ENCODE measurements around the gene PIN1. TPM values are rescaled to one million over a fixed set of nuclear protein-coding genes. Genes with fewer than 3 reads are reported as not detected.

Gene PIN1
- total and polyA plus RNA-seq, 2 of the 8 experiments (the other 6 are each of a cell fraction or from before 2014, with no cell fraction given) = 78.3 to 90.8 TPM

- no peak for TF ChIP-seq NANOG (IDR thresholded peaks at IDR 0.05; ENCODE audit: insufficient read depth, low read depth, low read length, poor library complexity, severe bottlenecking)
- TF ChIP-seq TAF1 (IDR thresholded peaks at IDR 0.05; ENCODE audit: low read depth, low read length) = peak; percentile 85
- no peak for TF ChIP-seq RXRA (IDR thresholded peaks at IDR 0.05; ENCODE audit: insufficient read depth, low read depth, low read length)
- TF ChIP-seq BRCA1 (IDR thresholded peaks at IDR 0.05; ENCODE audit: low read depth, low read length) = no peak
- TF ChIP-seq KDM4A (IDR thresholded peaks at IDR 0.05; ENCODE audit: low read depth, low read length, severe bottlenecking) = peak; percentile 58
- no peak for TF ChIP-seq CBX8 (IDR thresholded peaks at IDR 0.05; ENCODE audit: borderline replicate concordance, low read depth, low read length)
- no peak for TF ChIP-seq BCL11A (IDR thresholded peaks at IDR 0.05; ENCODE audit: low read depth in 2 of 2, low read length in 2 of 2)
- TF ChIP-seq RAD21 (IDR thresholded peaks at IDR 0.05 in 1 of 2, conservative IDR thresholded peaks at IDR 0.05 in 1 of 2; ENCODE audit: low read depth in 2 of 2, low read length in 2 of 2) = no peak
- TF ChIP-seq SUZ12 (IDR thresholded peaks at IDR 0.05; ENCODE audit: low read length) = no peak
- no peak for TF ChIP-seq CHD1 (IDR thresholded peaks at IDR 0.05; ENCODE audit: low read depth, low read length)
- peak; percentile 76 for TF ChIP-seq POLR2AphosphoS5 (IDR thresholded peaks at IDR 0.05; ENCODE audit: low read depth, low read length)
- TF ChIP-seq CREB1 (IDR thresholded peaks at IDR 0.05) = no peak
- TF ChIP-seq E2F6 (IDR thresholded peaks at IDR 0.05) = no peak
- TF ChIP-seq CHD2 (IDR thresholded peaks at IDR 0.05; ENCODE audit: low read length) = peak; percentile 67; the same call in 1 of the 2 replicates
- TF ChIP-seq KDM1A (IDR thresholded peaks at IDR 0.05; ENCODE audit: borderline replicate concordance, low read length) = no peak
- TF ChIP-seq CTCF (IDR thresholded peaks at IDR 0.05; ENCODE audit: control extremely low read depth in 1 of 3, insufficient read depth in 1 of 3, low read depth in 1 of 3, low read length in 3 of 3) = no peak
- TF ChIP-seq RBBP5 (IDR thresholded peaks at IDR 0.05; ENCODE audit: borderline replicate concordance, low read depth, low read length) = peak; percentile 70; the same call in 1 of the 2 replicates
- TF ChIP-seq YY1 (IDR thresholded peaks at IDR 0.05; ENCODE audit: low read depth, low read length) = no peak
- TF ChIP-seq SIN3A (conservative IDR thresholded peaks at IDR 0.05 in 1 of 2, IDR thresholded peaks at IDR 0.05 in 1 of 2; ENCODE audit: low read depth in 1 of 2, low read length in 2 of 2) = peak; percentile 93 to 96; a peak in 3 of 4 replicates
These were observed 7.6 kb upstream of the PIN1 start, which contains the start of gene UBL5 (continued) for GRCh38 chr19:9827289-9828238.
